Measurements from ENCODE around the gene CDK6.

Gene CDK6

DNA sequence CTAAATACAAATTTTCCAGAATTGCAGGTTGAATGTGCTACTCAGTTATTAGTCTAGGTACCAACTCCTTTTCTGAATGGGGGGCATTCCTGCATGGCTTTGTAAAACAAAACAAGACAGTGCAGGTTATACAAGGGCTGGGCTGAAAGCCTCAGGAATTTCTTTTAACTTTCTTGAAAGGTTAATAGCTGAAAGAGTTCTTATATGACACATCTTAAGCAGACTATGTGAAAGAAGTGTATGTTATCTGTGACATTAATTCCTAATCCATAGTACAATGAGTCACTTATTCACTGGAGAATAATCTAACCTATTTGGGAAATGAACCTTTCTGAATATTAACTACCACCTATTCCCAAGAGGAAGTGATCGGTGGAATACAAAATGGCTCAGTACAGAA, 130.5 kb downstream of the CDK6 start:
- no peak for ATAC-seq

DNA sequence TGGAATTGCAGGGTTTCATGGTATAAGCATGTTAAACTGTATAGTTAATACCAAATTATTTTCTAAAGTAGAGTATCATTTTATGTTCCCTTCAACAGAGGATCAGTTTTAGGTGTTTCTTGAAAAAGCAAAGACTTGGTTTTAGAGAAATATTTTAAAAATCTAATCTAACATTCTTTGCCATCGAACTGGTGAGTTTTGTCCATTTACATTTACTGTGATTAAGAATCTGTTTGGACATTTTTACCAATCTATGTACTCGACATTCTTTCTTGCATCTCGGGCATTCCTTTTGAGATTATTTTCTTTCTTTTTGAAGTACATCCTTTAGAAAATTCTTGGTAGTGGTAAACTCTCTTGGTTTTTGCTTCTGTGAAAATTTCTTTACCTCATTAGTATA, 131.5 kb downstream of the CDK6 start:
- ATAC-seq, result no peak

DNA sequence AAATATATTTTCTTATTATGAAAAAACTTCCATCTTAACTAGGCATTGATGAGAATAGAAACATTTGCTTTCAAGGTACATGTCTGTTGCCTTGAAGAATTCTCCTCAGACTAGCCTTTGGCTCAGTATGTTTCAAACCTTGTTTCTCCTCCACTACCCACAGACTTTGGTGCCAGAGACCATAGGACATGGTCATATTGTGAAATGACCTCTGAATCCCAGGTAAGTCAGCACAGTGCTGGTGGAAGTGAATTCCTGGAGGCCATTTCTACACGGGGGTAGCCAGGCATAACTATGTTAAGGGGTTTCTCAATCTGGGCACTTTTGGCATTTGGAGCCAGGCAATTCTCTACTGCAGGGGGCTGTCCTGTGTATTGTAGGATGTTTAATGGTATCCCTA, 133.8 kb downstream of the CDK6 start:
- ATAC-seq, result no peak

DNA sequence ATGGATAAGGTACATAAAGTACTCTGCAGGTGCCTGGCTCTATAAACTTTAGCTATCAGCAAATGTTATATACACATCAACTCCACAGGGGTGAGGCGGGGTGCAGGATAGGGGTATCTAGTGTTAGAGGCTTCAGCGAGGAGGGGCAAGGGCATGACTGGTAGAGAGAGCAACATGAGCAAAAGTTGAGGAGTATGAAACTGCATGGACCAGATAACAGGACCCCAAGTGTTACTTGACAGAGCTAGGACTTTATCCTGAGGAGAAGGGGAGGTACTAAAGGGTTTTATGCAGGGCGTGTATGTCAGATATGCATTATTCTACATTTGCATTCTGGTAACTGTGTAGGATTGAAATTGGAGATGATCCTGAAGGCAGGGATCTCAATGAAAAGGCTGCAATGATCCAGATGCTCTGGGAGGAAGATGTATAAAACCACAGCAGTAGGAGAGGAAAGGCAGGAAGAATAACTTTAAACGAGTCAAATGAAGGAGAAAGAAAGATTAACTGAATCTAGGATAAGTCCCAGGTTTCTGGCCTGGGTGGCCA, 136.3 kb downstream of the CDK6 start:
- no peak for ATAC-seq

DNA sequence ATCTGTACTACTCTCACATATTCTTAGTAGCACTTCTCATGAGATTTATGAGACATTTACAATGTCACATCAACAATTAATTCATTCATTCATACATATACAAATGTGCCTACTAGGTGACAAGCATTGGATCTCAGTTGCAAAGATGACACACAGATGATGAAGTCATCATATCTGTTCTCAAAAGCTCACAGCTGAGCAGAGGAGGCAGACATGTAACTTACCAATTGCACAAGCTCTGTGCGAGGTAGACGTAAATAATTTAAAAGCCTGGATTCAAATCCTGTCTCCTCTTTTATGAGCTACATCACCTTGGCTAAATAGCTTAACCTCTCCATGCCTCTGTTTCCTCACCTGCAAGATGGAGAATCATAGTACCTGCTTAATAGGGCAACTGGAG, 136.8 kb downstream of the CDK6 start:
- peak in 1 of 2 donors; percentile 33 for ATAC-seq

GRCh38 chr7:92698237-92698841, 138.0 kb downstream of the CDK6 start:
- ATAC-seq, result no peak

- ATAC-seq, result no peak
Observed at GRCh38 chr7:92697414-92697813, 139.0 kb downstream of the CDK6 start.

DNA sequence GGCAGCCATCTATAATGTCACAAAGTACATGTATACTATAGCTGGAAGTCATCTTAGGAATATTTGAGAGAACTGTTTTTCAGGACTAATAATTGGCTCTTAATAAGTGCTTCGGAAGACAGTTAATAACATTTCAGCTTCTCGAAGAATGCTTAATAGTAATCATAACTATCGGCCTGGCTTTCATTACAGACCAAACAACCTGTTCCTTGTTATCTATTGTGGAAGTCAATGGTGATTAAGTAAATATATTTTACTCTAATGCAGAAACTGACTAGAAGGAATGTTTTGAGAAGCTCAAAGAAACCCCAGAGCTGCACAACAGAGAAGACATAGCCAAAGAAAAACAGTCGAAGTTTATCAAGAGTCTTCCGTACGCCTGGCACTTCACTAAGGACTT, 139.4 kb downstream of the CDK6 start:
- no peak for ATAC-seq

DNA sequence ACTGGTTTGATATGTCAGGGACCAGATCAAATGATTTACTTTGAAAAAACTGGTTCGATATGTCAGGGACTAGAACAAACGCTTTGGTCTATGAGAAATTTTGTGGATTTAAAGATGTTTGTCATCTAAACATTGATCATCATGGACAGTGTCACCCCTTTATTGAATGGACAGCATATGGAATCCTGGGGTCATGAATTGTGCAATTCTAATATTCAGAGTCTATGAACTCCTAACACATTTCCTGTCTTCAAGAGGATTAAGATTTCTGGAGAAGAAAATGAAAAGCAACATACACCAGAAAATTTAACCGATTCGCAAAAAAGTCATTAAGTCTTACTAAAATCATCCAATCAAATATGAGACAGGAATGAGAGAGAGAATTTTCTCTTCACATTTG, 139.8 kb downstream of the CDK6 start:
- ATAC-seq, result no peak

DNA sequence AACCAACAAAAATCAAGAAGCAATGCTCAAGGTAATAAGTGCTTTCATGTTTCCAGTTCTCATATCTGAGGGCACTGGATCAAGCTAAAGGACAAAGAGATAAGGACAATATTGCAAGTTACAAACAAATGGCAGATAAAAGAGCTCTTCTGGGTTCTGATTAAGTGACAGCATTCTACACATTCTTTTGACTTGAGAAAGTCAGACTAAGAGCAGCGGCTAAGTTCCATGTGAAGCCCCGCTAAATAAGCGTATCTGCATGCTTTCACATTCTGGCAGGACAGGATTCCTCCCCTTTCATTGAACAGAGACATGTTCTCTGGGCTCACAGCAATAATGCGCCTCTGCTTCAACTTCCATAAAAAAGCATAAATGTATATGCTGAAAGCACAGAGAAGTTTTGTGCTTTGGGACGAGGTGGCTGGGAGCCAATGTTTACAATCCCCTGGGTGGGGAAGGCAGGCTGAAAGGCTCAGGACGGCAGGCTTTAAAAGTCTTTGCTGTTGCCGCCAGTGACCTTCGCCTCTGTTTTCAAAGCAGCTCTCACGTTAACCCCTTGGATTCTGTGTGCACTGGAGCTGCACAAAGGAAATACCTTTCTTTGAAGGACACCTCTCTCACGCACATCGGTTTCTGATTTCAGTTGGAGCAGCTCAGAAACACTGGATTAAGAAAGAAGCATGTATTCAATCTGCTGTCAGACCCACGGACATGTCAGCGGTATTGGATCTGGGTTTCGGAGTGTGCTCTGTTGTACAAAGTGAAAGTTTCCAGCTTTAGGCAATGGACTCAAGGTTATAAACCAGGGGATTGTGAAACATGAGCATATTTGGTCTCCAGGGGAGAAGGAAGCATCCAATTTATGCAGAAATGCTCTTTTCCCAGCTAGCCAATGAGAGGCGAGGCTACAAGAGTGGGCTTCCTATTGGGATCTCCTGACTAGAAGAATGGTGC, 140.8 kb downstream of the CDK6 start:
- no peak for ATAC-seq

DNA sequence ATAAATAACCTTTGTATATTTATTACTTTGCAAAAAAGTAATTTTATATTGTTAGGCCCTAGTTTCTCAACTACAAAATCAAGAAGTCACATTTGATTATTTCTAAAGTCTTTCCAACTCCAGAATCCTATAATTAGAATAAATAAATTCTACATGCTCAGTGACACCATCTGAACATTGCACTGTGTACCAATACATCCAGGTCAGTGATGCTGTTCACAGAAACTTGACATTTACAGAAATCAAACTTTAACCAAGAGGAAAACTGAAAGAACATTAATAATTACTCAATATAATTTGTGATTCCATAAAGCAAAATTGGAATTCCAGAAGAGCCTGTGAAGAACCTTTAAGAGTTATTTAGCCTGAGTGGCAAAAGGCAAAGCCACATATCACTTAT, 142.2 kb downstream of the CDK6 start:
- no peak for ATAC-seq

DNA sequence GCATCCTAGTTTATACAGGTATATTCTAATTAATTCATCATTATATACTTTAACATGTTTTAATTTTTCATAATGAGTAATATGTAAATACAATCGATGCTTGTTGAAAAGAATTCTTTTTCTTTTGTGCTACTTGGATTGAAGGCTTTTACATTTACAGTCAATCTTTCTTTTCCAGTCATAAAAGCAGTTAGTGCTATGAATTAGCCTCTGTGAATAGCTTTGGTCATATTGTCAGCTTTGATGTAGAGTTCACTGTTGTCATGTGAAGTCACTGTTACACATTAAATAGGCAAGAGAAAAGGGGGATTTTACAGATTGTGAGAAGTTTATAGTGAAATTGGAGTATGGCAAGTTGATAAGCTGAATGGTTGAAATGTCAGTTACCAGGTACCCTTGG, 142.9 kb downstream of the CDK6 start:
- peak in 1 of 2 donors; percentile 24 for ATAC-seq

DNA sequence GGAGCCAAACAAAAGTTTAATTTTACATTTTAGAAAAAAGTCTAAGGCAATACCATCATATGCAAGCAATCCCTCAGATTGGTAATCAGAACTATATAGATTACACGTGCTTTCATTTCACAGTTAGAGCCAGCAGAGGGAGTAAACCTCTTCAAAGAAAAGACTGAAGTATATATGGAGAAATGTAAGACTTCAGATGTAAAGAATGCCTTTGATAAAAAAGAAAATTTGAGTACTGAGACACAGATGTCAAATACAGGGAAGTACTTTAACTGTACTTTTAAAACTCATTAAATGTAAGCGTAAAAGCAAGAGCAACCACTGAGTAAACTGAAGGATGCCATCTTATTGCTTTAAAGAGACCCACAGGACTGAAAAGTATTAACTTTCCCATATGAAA, 144.8 kb downstream of the CDK6 start:
- ATAC-seq, result peak; percentile 55 to 80

- peak; percentile 98 for ATAC-seq
Observed at GRCh38 chr7:92685136-92686042, 151.0 kb downstream of the CDK6 start.

DNA sequence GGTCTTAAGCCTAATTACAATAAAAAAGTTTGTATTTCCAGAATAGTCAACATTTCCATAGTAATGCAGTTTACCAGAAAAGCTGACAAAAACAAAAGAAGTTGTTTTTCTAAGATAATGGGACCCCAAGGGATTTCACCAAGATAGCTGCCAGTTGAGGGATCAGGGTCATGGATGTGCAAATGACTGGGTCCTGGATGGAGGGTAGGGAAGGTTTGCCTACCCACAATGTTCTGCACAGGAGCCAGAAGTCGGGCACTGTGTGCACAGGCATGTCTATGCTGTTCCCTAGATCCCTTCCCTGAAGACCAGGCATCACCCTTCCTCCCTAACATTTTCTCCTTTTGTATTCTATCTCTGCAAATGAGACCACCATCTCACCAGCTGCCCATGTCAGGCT, 152.1 kb downstream of the CDK6 start:
- no peak for ATAC-seq

GRCh38 chr7:92682903-92683539, 153.4 kb downstream of the CDK6 start:
- peak in 1 of 2 donors; percentile 8 for ATAC-seq

GRCh38 chr7:92682330-92682729, 154.0 kb downstream of the CDK6 start:
- no peak for ATAC-seq

DNA sequence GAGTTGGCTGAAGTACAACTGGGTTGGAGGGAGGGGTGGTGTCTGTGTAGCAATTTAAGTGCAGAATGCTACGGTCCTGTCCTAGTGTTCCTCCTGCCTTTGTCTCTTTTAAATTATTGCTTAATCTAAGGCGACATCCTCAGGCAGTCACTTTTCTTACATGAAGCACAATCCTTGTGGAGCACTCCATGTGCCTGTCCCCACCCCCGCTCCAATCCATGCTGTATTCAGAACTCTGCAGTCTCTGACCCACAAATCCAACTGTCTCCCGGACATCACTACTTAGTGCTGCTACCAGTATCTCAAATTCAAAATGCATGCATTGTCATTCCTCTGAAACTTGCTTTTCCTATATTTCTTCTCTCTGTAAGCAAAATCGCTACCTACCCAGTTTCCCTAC, 154.7 kb downstream of the CDK6 start:
- no peak for ATAC-seq

DNA sequence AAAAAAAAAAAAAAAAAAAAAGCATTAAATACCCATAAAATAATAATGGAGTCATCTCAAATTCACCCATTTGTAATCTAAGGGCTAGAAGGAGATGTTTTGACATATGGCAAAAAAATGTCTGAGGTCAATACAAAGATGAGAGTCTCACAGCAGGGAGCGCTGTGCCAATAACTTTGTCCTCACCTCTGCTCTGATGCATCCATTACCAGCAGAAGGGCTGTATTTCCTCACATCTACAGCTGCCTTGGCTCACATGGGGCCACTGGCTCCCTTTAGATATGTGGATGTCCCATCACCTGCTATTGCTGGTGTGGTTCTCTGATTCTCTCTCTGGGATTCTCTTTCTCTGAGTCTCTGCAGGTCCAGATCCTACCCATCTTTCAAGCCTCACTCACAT, 155.9 kb downstream of the CDK6 start:
- no peak for ATAC-seq

DNA sequence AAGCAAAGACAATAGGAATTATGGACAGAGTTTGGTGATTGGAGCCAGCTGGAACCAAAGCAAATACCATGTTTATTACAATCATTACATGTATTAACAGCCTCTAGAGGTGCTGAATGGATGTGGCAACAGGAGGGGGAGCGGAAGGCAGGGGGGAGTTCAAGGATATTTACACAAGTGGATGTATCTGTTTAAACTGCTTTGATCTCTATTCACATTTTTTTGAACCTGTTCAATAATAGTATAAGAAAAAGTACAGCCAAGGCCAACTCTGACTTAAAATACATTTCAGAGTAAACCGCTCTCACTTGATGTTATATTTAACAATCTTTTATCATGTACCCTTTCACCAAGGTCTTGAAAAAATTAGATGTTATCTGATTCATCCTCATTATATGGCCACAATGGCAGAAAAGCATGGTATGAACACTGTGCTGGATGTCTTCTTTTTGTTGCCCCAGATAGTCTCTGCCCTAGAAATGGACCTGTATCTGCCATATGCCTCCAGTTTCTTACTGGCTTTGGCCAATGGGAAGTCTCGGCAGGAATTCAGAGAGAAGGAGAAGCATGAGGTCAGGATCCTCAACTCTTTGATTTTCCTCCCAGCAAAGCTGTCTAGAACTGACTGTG, 158.0 kb downstream of the CDK6 start:
- ATAC-seq, result no peak

- no peak for ATAC-seq
Observed at GRCh38 chr7:92674379-92674778, 162.0 kb downstream of the CDK6 start.

Data from activated CD4-positive, CD25-positive, alpha-beta regulatory T cell treated with anti-CD3 and anti-CD28 coated beads, Interleukin-2, amount 50 U/mL, for 24 hours (primary cell).